Astrocyte (in vitro differentiated cells and primary cell): Measurements from ENCODE around the gene CSF2. TPM values are rescaled to one million over a fixed set of nuclear protein-coding genes. Genes with fewer than 3 reads are reported as not detected.
A peak's percentile ranks its signal among the peaks of the same experiment; 100 is the strongest.

Source experiments
- DNase-seq: peaks from one replicate; pipeline ENCODE4 v3.0.0-alpha.2; 2010; ENCODE audit warnings: low read depth
- FAIRE-seq: peaks from 2 replicates; lab custom pipeline; 2011; peaks lifted over from hg19 to GRCh38; lab: Jason Lieb, UNC
- H2AFZ ChIP-seq: 2 replicates; pipeline ENCODE4 v1.6.0; 2012; ENCODE audit warnings: low read depth, low read length, inconsistent platforms
- H3K27ac ChIP-seq: 2 replicates; pipeline ENCODE4 v1.5.1; 2011; ENCODE audit warnings: low read depth, low read length, inconsistent platforms
- H3K27me3 ChIP-seq: 2 replicates; pipeline ENCODE4 v1.6.0; 2011; ENCODE audit warnings: low read length, inconsistent platforms; ENCODE audit not compliant: insufficient read depth
- H3K36me3 ChIP-seq: 2 replicates; pipeline ENCODE4 v1.5.1; 2011; ENCODE audit warnings: low read length, inconsistent platforms; ENCODE audit not compliant: insufficient read depth
- H3K4me1 ChIP-seq: 2 replicates; pipeline ENCODE4 v1.5.1; 2011; ENCODE audit warnings: low read length, inconsistent platforms; ENCODE audit not compliant: insufficient read depth
- H3K4me2 ChIP-seq: 2 replicates; pipeline ENCODE4 v1.6.0; 2012; ENCODE audit warnings: low read length, inconsistent platforms
- H3K4me3 ChIP-seq: 2 replicates; pipeline ENCODE4 v1.5.1; 2011; ENCODE audit warnings: low read depth, mild to moderate bottlenecking, low read length, inconsistent platforms; ENCODE audit not compliant: insufficient read depth
- H3K79me2 ChIP-seq: 2 replicates; pipeline ENCODE4 v1.6.0; 2012; ENCODE audit warnings: mild to moderate bottlenecking, low read length, inconsistent platforms; ENCODE audit not compliant: insufficient read depth
- H3K9ac ChIP-seq: 2 replicates; pipeline ENCODE4 v1.6.0; 2012; ENCODE audit warnings: mild to moderate bottlenecking, low read length, inconsistent platforms
- H3K9me3 ChIP-seq: 2 replicates; pipeline ENCODE4 v1.5.1; 2012; ENCODE audit warnings: low read depth, mild to moderate bottlenecking, low read length, inconsistent platforms; ENCODE audit not compliant: insufficient read depth
- H4K20me1 ChIP-seq: 2 replicates; pipeline ENCODE4 v1.6.0; 2012; ENCODE audit warnings: low read length, inconsistent platforms; ENCODE audit not compliant: insufficient read depth
- H3K27ac Mint-ChIP-seq: one replicate; pipeline ENCODE4 v1.8.0; 2021; ENCODE audit warnings: mild to moderate bottlenecking, mixed read lengths; ENCODE audit not compliant: unreplicated experiment
- H3K27me3 Mint-ChIP-seq: one replicate; pipeline ENCODE4 v1.8.0; 2021; ENCODE audit warnings: low read depth, mixed read lengths; ENCODE audit not compliant: unreplicated experiment
- H3K36me3 Mint-ChIP-seq: one replicate; pipeline ENCODE4 v1.8.0; 2021; ENCODE audit warnings: low read depth, mixed read lengths; ENCODE audit not compliant: unreplicated experiment
- H3K4me1 Mint-ChIP-seq: one replicate; pipeline ENCODE4 v1.8.0; 2021; ENCODE audit warnings: low read depth, mixed read lengths; ENCODE audit not compliant: unreplicated experiment
- H3K4me3 Mint-ChIP-seq: one replicate; pipeline ENCODE4 v1.8.0; 2021; ENCODE audit warnings: mild to moderate bottlenecking, moderate library complexity, mixed read lengths; ENCODE audit not compliant: unreplicated experiment
- H3K9me3 Mint-ChIP-seq: one replicate; pipeline ENCODE4 v1.8.0; 2021; ENCODE audit warnings: mild to moderate bottlenecking, mixed read lengths; ENCODE audit not compliant: unreplicated experiment
- EZH2 ChIP-seq: IDR thresholded peaks from 2 replicates; pipeline ENCODE4 v1.6.1; 2012; ENCODE audit warnings: mild to moderate bottlenecking, low read length, inconsistent platforms; ENCODE audit not compliant: insufficient read depth
- total RNA-seq: library from RNA; stranded (reverse); gene quantifications from 2 replicates; pipeline ENCODE4 v1.2.1, GENCODE V29; 2021
- TF ChIP-seq, protein P1 (sequence below): IDR thresholded peaks from 2 replicates; pipeline ENCODE4 v1.5.1; 2011; ENCODE audit warnings: low read depth, mild to moderate bottlenecking, inconsistent platforms, low read length, moderate library complexity; ENCODE audit not compliant: insufficient read depth

CSF2 gene
- total RNA-seq, 1 donor from 2014 or later, result not detected

- no peaks in the 10 kb centered on the region for H3K27me3 ChIP-seq
- peak overlapping the region; percentile 83 for H3K27ac ChIP-seq
- H3K4me1 ChIP-seq, result peaks cover 42% of the 10 kb centered on the region
- no peaks in the 10 kb centered on the region for H3K9me3 Mint-ChIP-seq
- DNase-seq (peak; percentile 98), FAIRE-seq (peak; percentile 54)
- no peaks in the 10 kb centered on the region for H3K79me2 ChIP-seq
- H3K27ac Mint-ChIP-seq, result no peak overlapping the region
- H3K27me3 Mint-ChIP-seq, result peaks cover 5% of the 10 kb centered on the region
- no peak overlapping the region for H3K4me3 ChIP-seq
- peak overlapping the region; percentile 20 for H2AFZ ChIP-seq
- H3K9me3 ChIP-seq, result no peaks in the 10 kb centered on the region
- peaks cover 22% of the 10 kb centered on the region for H3K4me1 Mint-ChIP-seq
- H3K36me3 ChIP-seq, result no peaks in the 10 kb centered on the region
- no peaks in the 10 kb centered on the region for H4K20me1 ChIP-seq
- peak overlapping the region; percentile 71 for H3K4me2 ChIP-seq
- TF ChIP-seq EZH2, result no peak
- TF ChIP-seq, protein P1, sequence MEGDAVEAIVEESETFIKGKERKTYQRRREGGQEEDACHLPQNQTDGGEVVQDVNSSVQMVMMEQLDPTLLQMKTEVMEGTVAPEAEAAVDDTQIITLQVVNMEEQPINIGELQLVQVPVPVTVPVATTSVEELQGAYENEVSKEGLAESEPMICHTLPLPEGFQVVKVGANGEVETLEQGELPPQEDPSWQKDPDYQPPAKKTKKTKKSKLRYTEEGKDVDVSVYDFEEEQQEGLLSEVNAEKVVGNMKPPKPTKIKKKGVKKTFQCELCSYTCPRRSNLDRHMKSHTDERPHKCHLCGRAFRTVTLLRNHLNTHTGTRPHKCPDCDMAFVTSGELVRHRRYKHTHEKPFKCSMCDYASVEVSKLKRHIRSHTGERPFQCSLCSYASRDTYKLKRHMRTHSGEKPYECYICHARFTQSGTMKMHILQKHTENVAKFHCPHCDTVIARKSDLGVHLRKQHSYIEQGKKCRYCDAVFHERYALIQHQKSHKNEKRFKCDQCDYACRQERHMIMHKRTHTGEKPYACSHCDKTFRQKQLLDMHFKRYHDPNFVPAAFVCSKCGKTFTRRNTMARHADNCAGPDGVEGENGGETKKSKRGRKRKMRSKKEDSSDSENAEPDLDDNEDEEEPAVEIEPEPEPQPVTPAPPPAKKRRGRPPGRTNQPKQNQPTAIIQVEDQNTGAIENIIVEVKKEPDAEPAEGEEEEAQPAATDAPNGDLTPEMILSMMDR, result no peak
- no peaks in the 10 kb centered on the region for H3K36me3 Mint-ChIP-seq
- H3K9ac ChIP-seq, result peak overlapping the region; percentile 78
- no peak overlapping the region for H3K4me3 Mint-ChIP-seq
These were observed 20.9 kb downstream of the CSF2 start for GRCh38 chr5:132094393-132095076.

DNA sequence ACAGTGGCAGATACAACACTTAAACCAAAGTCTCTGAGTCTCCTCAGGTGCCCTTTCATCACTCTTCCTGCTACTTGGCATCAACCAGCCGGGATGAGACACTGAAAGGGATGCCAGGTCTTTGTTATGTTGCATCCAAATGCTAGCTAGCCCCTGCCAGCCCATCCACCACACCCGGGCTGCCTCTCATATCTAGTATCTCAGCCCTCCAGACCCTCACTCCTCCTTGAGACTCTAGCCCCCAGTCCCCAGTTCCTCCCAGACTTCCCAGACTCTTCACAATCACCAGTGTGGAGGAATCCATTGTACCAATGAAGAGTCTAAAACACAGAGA is 21.5 kb downstream of the CSF2 start:
- Mint-ChIP-seq H3K36me3 (no peaks in the 10 kb centered on the region), H3K9me3 (no peaks in the 10 kb centered on the region), H3K4me3 (no peak overlapping the region), H3K4me1 (peaks cover 20% of the 10 kb centered on the region), H3K27me3 (peaks cover 7% of the 10 kb centered on the region), H3K27ac (no peak overlapping the region)
- H3K36me3 ChIP-seq, result no peaks in the 10 kb centered on the region
- no peak overlapping the region for H3K4me3 ChIP-seq
- no peaks in the 10 kb centered on the region for H4K20me1 ChIP-seq
- peak overlapping the region; percentile 20 for H2AFZ ChIP-seq
- no peak for FAIRE-seq
- H3K4me1 ChIP-seq, result peaks cover 38% of the 10 kb centered on the region
- TF ChIP-seq, protein P1, result no peak
- no peak for TF ChIP-seq EZH2
- peak overlapping the region; percentile 83 for H3K27ac ChIP-seq
- no peaks in the 10 kb centered on the region for H3K9me3 ChIP-seq
- no peaks in the 10 kb centered on the region for H3K79me2 ChIP-seq
- H3K9ac ChIP-seq, result peak overlapping the region; percentile 78
- no peak for DNase-seq
- no peaks in the 10 kb centered on the region for H3K27me3 ChIP-seq
- H3K4me2 ChIP-seq, result peak overlapping the region; percentile 71

DNA sequence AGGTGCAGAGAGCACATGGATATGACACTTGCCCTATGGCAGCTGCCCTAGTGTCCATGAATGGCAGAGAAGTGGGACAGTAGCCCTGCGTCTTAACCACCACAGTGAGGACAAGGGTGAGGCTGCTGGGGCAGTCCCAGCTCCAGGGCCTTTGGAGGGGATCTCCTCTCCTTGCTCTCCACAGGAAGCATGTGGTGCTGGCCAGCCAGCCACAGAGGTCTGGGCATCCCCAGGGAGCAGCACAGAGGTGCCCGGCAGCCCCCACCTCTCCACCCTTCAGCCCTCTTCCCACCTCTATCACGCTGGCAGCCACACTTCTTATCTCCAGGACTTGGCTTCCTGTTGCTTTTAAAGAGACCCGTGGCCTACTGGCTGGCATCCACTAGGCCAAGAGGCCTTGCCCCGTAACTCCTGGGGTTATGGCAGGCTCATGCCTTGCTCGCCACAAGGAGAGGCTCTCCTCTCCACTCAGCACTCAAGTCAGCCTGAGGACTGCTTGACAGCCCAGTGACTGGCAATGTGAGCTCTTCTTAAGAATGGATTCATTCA is 21.9 kb downstream of the CSF2 start:
- Histone ChIP-seq H3K4me2 (peak overlapping the region; percentile 71), H3K27ac (peak overlapping the region; percentile 83), H3K9me3 (no peaks in the 10 kb centered on the region), H2AFZ (peak overlapping the region; percentile 20), H3K4me3 (no peak overlapping the region), H3K79me2 (no peaks in the 10 kb centered on the region), H3K4me1 (peaks cover 34% of the 10 kb centered on the region), H3K27me3 (no peaks in the 10 kb centered on the region), H4K20me1 (no peaks in the 10 kb centered on the region), H3K9ac (peak overlapping the region; percentile 78), H3K36me3 (no peaks in the 10 kb centered on the region)
- TF ChIP-seq, protein P1, result no peak
- TF ChIP-seq EZH2, result no peak
- Mint-ChIP-seq H3K36me3 (no peaks in the 10 kb centered on the region), H3K9me3 (no peaks in the 10 kb centered on the region), H3K27ac (peak overlapping the region; percentile 48), H3K27me3 (peaks cover 9% of the 10 kb centered on the region), H3K4me3 (no peak overlapping the region), H3K4me1 (peaks cover 19% of the 10 kb centered on the region)
- DNase-seq (no peak), FAIRE-seq (no peak)
